SK-N-SH (cell line): Measurements from ENCODE around the gene TIGAR. TPM values are rescaled to one million over a fixed set of nuclear protein-coding genes. Genes with fewer than 3 reads are reported as not detected.

Experiments used
- CTCF ChIA-PET: fragments of 300-600, 350-600 bp; formaldehyde crosslinking; extraction: SDS; loops from one replicate; lab custom pipeline; 2021; lab: Yijun Ruan, JAX
- POLR2A ChIA-PET: fragments of 350-600 bp; sonication (Branson Sonifier 250); formaldehyde crosslinking; extraction: SDS; loops from one replicate; lab custom pipeline; 2020; ENCODE audit warnings: antibody characterized with exemption, inconsistent platforms; lab: Yijun Ruan, JAX
- DNase-seq: peaks from one replicate; pipeline ENCODE4 v3.0.0; 2012
- H2AFZ ChIP-seq: fragments of 200-600 bp; sonication (generic); 2 replicates; pipeline ENCODE4 v1.8.1; 2016; ENCODE audit warnings: antibody characterized with exemption, mild to moderate bottlenecking, low read depth
- H3F3A ChIP-seq: fragments of 200-600 bp; sonication (generic); replicated peaks from 2 replicates; pipeline ENCODE3; 2016; ENCODE audit warnings: antibody characterized with exemption, mild to moderate bottlenecking; ENCODE audit not compliant: insufficient read depth
- H3K27ac ChIP-seq, 2 experiments: fragments of 200-500 bp in 1 of 2; fragments of 200-600 bp in 1 of 2; sonication (Bioruptor generic) in 1 of 2; sonication (generic), shearing (Covaris generic) in 1 of 2; 2 replicates each; pipeline versions ENCODE4 v1.5.1 to v1.6.1; 2014 to 2016; ENCODE audit warnings: low read depth in 2 of 2, inconsistent platforms in 1 of 2, low read length in 1 of 2, mild to moderate bottlenecking in 1 of 2, mixed read lengths in 1 of 2
- H3K27me3 ChIP-seq: fragments of 200-600 bp; sonication (generic), shearing (Covaris generic); 2 replicates; pipeline ENCODE4 v1.6.1; 2016; ENCODE audit warnings: mixed run types; ENCODE audit not compliant: insufficient read depth
- H3K36me3 ChIP-seq, 2 experiments: fragments of 200-500 bp in 1 of 2; fragments of 200-600 bp in 1 of 2; sonication (Bioruptor generic) in 1 of 2; sonication (generic) in 1 of 2; replicated peaks in 1 of 2; 2 replicates each; pipeline versions ENCODE3 to v1.5.1; 2014 to 2016; ENCODE audit warnings: low read length in 1 of 2, mild to moderate bottlenecking in 1 of 2; ENCODE audit not compliant: insufficient read depth in 2 of 2, control insufficient read depth in 1 of 2
- H3K4me1 ChIP-seq, 2 experiments: fragments of 200-500 bp in 1 of 2; fragments of 200-600 bp in 1 of 2; sonication (Bioruptor generic) in 1 of 2; sonication (generic), shearing (Covaris generic) in 1 of 2; 2 replicates each; pipeline versions ENCODE4 v1.5.1 to v1.6.1; 2014 to 2016; ENCODE audit warnings: low read depth in 1 of 2, low read length in 1 of 2, mixed run types in 1 of 2; ENCODE audit not compliant: insufficient read depth in 2 of 2, control insufficient read depth in 1 of 2
- H3K4me2 ChIP-seq: fragments of 200-600 bp; sonication (generic), shearing (Covaris generic); 2 replicates; pipeline ENCODE4 v1.6.1; 2017; ENCODE audit warnings: mixed run types
- H3K4me3 ChIP-seq, 2 experiments: fragments of 200-500 bp in 1 of 2; fragments of 200-600 bp in 1 of 2; sonication (Bioruptor generic) in 1 of 2; sonication (generic), shearing (Covaris generic) in 1 of 2; 2 replicates each; pipeline versions ENCODE4 v1.5.1 to v1.8.1; 2014 to 2016; ENCODE audit warnings: low read depth in 2 of 2, inconsistent platforms in 1 of 2, low read length in 1 of 2, mild to moderate bottlenecking in 1 of 2, mixed read lengths in 1 of 2, moderate library complexity in 1 of 2
- H3K79me2 ChIP-seq: fragments of 200-600 bp; sonication (generic); 2 replicates; pipeline ENCODE4 v1.8.1; 2017; ENCODE audit warnings: mild to moderate bottlenecking; ENCODE audit not compliant: insufficient read depth
- H3K9ac ChIP-seq: fragments of 200-600 bp; sonication (generic); 2 replicates; pipeline ENCODE4 v1.6.1; 2017; ENCODE audit warnings: mixed run types
- H3K9me2 ChIP-seq: fragments of 200-600 bp; sonication (generic); 2 replicates; pipeline ENCODE4 v1.6.1; 2017; ENCODE audit warnings: mixed run types
- H3K9me3 ChIP-seq: fragments of 200-600 bp; sonication (generic); 2 replicates; pipeline ENCODE4 v1.6.1; 2017; ENCODE audit warnings: mixed run types, mild to moderate bottlenecking, moderate library complexity
- H4K20me1 ChIP-seq: fragments of 200-600 bp; sonication (generic); 2 replicates; pipeline ENCODE4 v1.6.1; 2017; ENCODE audit warnings: mild to moderate bottlenecking, mixed run types; ENCODE audit not compliant: insufficient read depth
- CTCF ChIP-seq: fragments of 200-600 bp; sonication (generic); IDR thresholded peaks from 2 replicates; pipeline ENCODE4 v1.6.1; 2017; ENCODE audit warnings: antibody characterized with exemption, mild to moderate bottlenecking, moderate library complexity
- ELF1 ChIP-seq: IDR thresholded peaks from 2 replicates; pipeline ENCODE4 v1.4.0; 2012
- JUND ChIP-seq: IDR thresholded peaks from 2 replicates; pipeline ENCODE4 v1.4.0; 2012
- PBX3 ChIP-seq: IDR thresholded peaks from 2 replicates; pipeline ENCODE4; 2012
- POLR2AphosphoS5 ChIP-seq: IDR thresholded peaks from 2 replicates; pipeline ENCODE4 v1.6.1; 2012; ENCODE audit warnings: low read depth, low read length
- RAD21 ChIP-seq: IDR thresholded peaks from 2 replicates; pipeline ENCODE4 v1.6.1; 2012; ENCODE audit warnings: mild to moderate bottlenecking, low read length
- REST ChIP-seq: IDR thresholded peaks from 2 replicates; pipeline ENCODE4 v1.6.1; 2012; ENCODE audit warnings: mild to moderate bottlenecking, low read depth, low read length, moderate library complexity
- SIN3A ChIP-seq: IDR thresholded peaks from 2 replicates; pipeline ENCODE4 v1.6.1; 2012; ENCODE audit warnings: low read depth, mild to moderate bottlenecking, low read length, moderate library complexity, borderline replicate concordance
- TEAD4 ChIP-seq: IDR thresholded peaks from 2 replicates; pipeline ENCODE4 v1.4.0; 2012; ENCODE audit warnings: mild to moderate bottlenecking, borderline replicate concordance; ENCODE audit not compliant: insufficient read depth
- USF1 ChIP-seq: IDR thresholded peaks from 2 replicates; pipeline ENCODE4 v1.4.0; 2012; ENCODE audit warnings: low read depth, borderline replicate concordance
- YY1 ChIP-seq: IDR thresholded peaks from 2 replicates; pipeline ENCODE4 v1.4.0; 2012; ENCODE audit warnings: low read depth, mild to moderate bottlenecking
- ZBTB33 ChIP-seq: IDR thresholded peaks from 2 replicates; pipeline ENCODE4 v1.4.0; 2012; ENCODE audit warnings: low read depth, borderline replicate concordance
- WGBS: methylation state at CpG from one replicate; pipeline ENCODE4 v1.1.6; 2017; ENCODE audit warnings: low lambda C conversion rate; 5-methylcytosine and 5-hydroxymethylcytosine counted together
- polyA plus RNA-seq, 3 experiments: library from polyadenylated mRNA; depleted of rRNA; stranded (reverse); fragments of >200 nt; gene quantifications; 2 replicates each; pipeline ENCODE4 v1.2.3, GENCODE V29; 2012

The TIGAR gene
- polyA plus RNA-seq, 1 of the 3 experiments (the other 2 are of a cell fraction): 8.3 TPM

GRCh38 chr12:4393211-4393610 is 72.2 kb downstream of the TIGAR start:
- Histone ChIP-seq H3K36me3 (no peaks in the 10 kb centered on the region), H3K4me1 (peaks cover 0 to 4% of the 10 kb centered on the region in 2 experiments; a peak in 1 of 4 replicates)

GRCh38 chr12:4395818-4396217 is 74.8 kb downstream of the TIGAR start:
- WGBS: 29% methylated on average over 2 of the region's 2 CpGs
- no peak overlapping the region for H3K27ac ChIP-seq
- no peak for TF ChIP-seq TEAD4
- DNase-seq: no peak
- H4K20me1 ChIP-seq: no peaks in the 10 kb centered on the region
- H3K9me3 ChIP-seq: no peaks in the 10 kb centered on the region
- H2AFZ ChIP-seq: no peak overlapping the region
- no peaks in the 10 kb centered on the region for H3K36me3 ChIP-seq
- no peak overlapping the region for H3K4me3 ChIP-seq
- no peaks in the 10 kb centered on the region for H3F3A ChIP-seq
- no peaks in the 10 kb centered on the region for H3K79me2 ChIP-seq
- CTCF ChIA-PET: interaction anchor here (1.1 kb wide), 1 partner anchor 26 kb away, joined by 4 read pairs; no protein-coding TSS in a partner anchor
- POLR2A ChIA-PET: no interaction called here
- H3K4me2 ChIP-seq: no peak overlapping the region
- H3K9me2 ChIP-seq: no peaks in the 10 kb centered on the region
- no peak overlapping the region for H3K9ac ChIP-seq
- no peaks in the 10 kb centered on the region; a peak in 1 of 4 replicates for H3K4me1 ChIP-seq
- H3K27me3 ChIP-seq: peaks cover 2% of the 10 kb centered on the region; the same call in 1 of the 2 replicates

More at GRCh38 chr12:4393211-4393610, 72.2 kb downstream of the TIGAR start:
- DNase-seq: no peak
- Histone ChIP-seq H3K79me2 (no peaks in the 10 kb centered on the region), H4K20me1 (no peaks in the 10 kb centered on the region), H3K27me3 (no peaks in the 10 kb centered on the region; the same call in 1 of the 2 replicates), H3K9ac (no peak overlapping the region), H3K4me3 (no peak overlapping the region), H3K9me3 (no peaks in the 10 kb centered on the region), H2AFZ (no peak overlapping the region), H3K9me2 (no peaks in the 10 kb centered on the region), H3F3A (no peaks in the 10 kb centered on the region), H3K4me2 (no peak overlapping the region), H3K27ac (no peak overlapping the region)
- TF ChIP-seq ELF1 (no peak), USF1 (no peak), PBX3 (no peak)
- WGBS: 32% methylated on average over 5 of the region's 5 CpGs
- ChIA-PET CTCF (no interaction called here), POLR2A (no interaction called here)

GRCh38 chr12:4401117-4401516 is 80.1 kb downstream of the TIGAR start:
- no peak overlapping the region for H3K4me3 ChIP-seq
- H3K36me3 ChIP-seq: no peaks in the 10 kb centered on the region
- H3K9me2 ChIP-seq: no peaks in the 10 kb centered on the region
- ChIA-PET CTCF (interaction anchor here (0.9 to 2.0 kb wide), 2 partner anchors 11 to 18 kb away, joined by 4 to 10 read pairs; no protein-coding TSS in a partner anchor), POLR2A (no interaction called here)
- no peaks in the 10 kb centered on the region for H3K4me1 ChIP-seq
- no peak overlapping the region for H3K9ac ChIP-seq
- no peak overlapping the region for H3K4me2 ChIP-seq
- peaks cover 9% of the 10 kb centered on the region for H3K27me3 ChIP-seq
- H2AFZ ChIP-seq: no peak overlapping the region
- H3K79me2 ChIP-seq: no peaks in the 10 kb centered on the region
- WGBS: 23% methylated on average over 3 of the region's 3 CpGs
- no peak overlapping the region for H3K27ac ChIP-seq
- no peaks in the 10 kb centered on the region for H3K9me3 ChIP-seq
- no peaks in the 10 kb centered on the region for H4K20me1 ChIP-seq
- DNase-seq: no peak
- H3F3A ChIP-seq: no peaks in the 10 kb centered on the region
- TF ChIP-seq ELF1: no peak
- TF ChIP-seq YY1: no peak
- TF ChIP-seq ZBTB33: no peak
- TF ChIP-seq POLR2AphosphoS5: no peak
- TF ChIP-seq CTCF: no peak
- no peak for TF ChIP-seq REST
- no peak for TF ChIP-seq JUND
- no peak for TF ChIP-seq SIN3A
- TF ChIP-seq RAD21: no peak
